Thyroid gland (tissue), 4 donors: ENCODE data around the gene C12orf56.
A peak's percentile ranks its signal among the peaks of the same experiment; 100 is the strongest.

Source experiments
- CTCF ChIP-seq, 6 experiments: fragments of 200-600 bp in 3 of 6; fragments of 450-650 bp in 3 of 6; sonication (generic) in 3 of 6; IDR thresholded peaks; one replicate each; pipeline ENCODE4 v1.5.1; 2016 to 2019; ENCODE audit warnings: antibody characterized with exemption in 6 of 6, mild to moderate bottlenecking in 2 of 6, inconsistent platforms in 1 of 6, moderate library complexity in 1 of 6
- POLR2A ChIP-seq, 2 donors: fragments of 450-650 bp; IDR thresholded peaks; one replicate each; pipeline ENCODE4 v1.6.1; 2017; ENCODE audit warnings: antibody characterized with exemption in 2 of 2, mild to moderate bottlenecking in 2 of 2, moderate library complexity in 1 of 2

DNA sequence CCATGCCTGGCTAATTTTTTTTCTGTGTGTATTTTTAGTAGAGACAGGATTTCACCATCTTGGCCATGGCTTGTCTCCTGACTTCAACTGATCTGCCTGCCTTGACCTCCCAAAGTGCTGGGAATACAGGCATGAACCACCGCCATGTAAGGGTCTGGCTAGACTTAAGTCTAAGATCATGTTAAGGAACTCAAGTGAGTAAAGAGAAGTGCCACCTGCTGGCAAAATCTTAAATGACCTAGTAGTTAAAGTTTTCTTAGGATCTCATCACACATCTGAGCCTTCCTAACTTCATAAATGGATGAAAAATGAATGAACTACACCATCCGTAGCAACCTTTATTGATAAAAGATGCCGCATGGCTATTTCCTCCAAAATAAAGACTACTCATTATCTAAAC is 1.7 kb upstream of the C12orf56 start:
- TF ChIP-seq CTCF (IDR thresholded peaks at IDR 0.05) (peak in 3 of 6 experiments; percentile 25 to 29 (median 26)), POLR2A (IDR thresholded peaks at IDR 0.05) (no peak)
